H9 (cell line): Measurements from ENCODE around the gene AMDHD2. TPM values are rescaled to one million over a fixed set of nuclear protein-coding genes. Genes with fewer than 3 reads are reported as not detected.
"Not testable (repeated sequence)": the region's sequence is repeated elsewhere in the genome, so short reads cannot be mapped to it uniquely, and the experiment has no call there.

Experiments
- DNase-seq: peaks from one replicate; pipeline ENCODE4 v3.0.0-alpha.2; 2017
- H2AFZ ChIP-seq: one replicate; pipeline ENCODE4 v1.6.1; 2013; ENCODE audit warnings: mild to moderate bottlenecking, low read length, control low read depth, moderate library complexity
- H2AK5ac ChIP-seq: 2 replicates; pipeline ENCODE4 v1.6.1; 2013; ENCODE audit warnings: low read length, control low read depth, mixed read lengths; ENCODE audit not compliant: insufficient read length
- H2BK120ac ChIP-seq: one replicate; pipeline ENCODE4 v1.6.1; 2013; ENCODE audit warnings: low read depth, mild to moderate bottlenecking, low read length, control low read depth, inconsistent platforms; ENCODE audit not compliant: poor library complexity, severe bottlenecking
- H2BK12ac ChIP-seq: 2 replicates; pipeline ENCODE4 v1.6.1; 2013; ENCODE audit warnings: low read length, control low read depth, mixed read lengths, low read depth; ENCODE audit not compliant: insufficient read length
- H2BK15ac ChIP-seq: 2 replicates; pipeline ENCODE4 v1.6.1; 2013; ENCODE audit warnings: low read depth, low read length, control low read depth
- H2BK20ac ChIP-seq: one replicate; pipeline ENCODE4 v1.6.1; 2013; ENCODE audit warnings: low read depth, mild to moderate bottlenecking, low read length, control low read depth, inconsistent platforms; ENCODE audit not compliant: poor library complexity, severe bottlenecking
- H2BK5ac ChIP-seq: 2 replicates; pipeline ENCODE4 v1.6.1; 2013; ENCODE audit warnings: low read length, control low read depth, mixed read lengths; ENCODE audit not compliant: insufficient read length
- H3K14ac ChIP-seq: 2 replicates; pipeline ENCODE4 v1.6.1; 2013; ENCODE audit warnings: low read length, control low read depth; ENCODE audit not compliant: insufficient read depth
- H3K18ac ChIP-seq: 2 replicates; pipeline ENCODE4 v1.6.1; 2013; ENCODE audit warnings: low read depth, mild to moderate bottlenecking, mixed read lengths, low read length, control low read depth; ENCODE audit not compliant: insufficient read length
- H3K23ac ChIP-seq: 2 replicates; pipeline ENCODE4 v1.6.1; 2013; ENCODE audit warnings: low read length, control low read depth, mixed read lengths, low read depth; ENCODE audit not compliant: insufficient read length
- H3K23me2 ChIP-seq: 2 replicates; pipeline ENCODE4 v1.6.1; 2013; ENCODE audit warnings: low read depth, mild to moderate bottlenecking, mixed read lengths, low read length, control low read depth; ENCODE audit not compliant: insufficient read length, poor library complexity, severe bottlenecking
- H3K27ac ChIP-seq: 2 replicates; pipeline ENCODE4 v1.5.1; 2013; ENCODE audit warnings: low read length, control low read depth, mixed read lengths, low read depth; ENCODE audit not compliant: insufficient read length
- H3K27me3 ChIP-seq: 2 replicates; pipeline ENCODE4 v1.6.1; 2013; ENCODE audit warnings: low read length, control low read depth, inconsistent platforms; ENCODE audit not compliant: insufficient read depth
- H3K4ac ChIP-seq: 2 replicates; pipeline ENCODE4 v1.6.1; 2013; ENCODE audit warnings: low read depth, mild to moderate bottlenecking, control low read depth, inconsistent platforms, low read length, moderate library complexity
- H3K4me1 ChIP-seq: 2 replicates; pipeline ENCODE4 v1.6.1; 2013; ENCODE audit warnings: low read length, control low read depth, inconsistent platforms; ENCODE audit not compliant: insufficient read depth
- H3K4me2 ChIP-seq: 2 replicates; pipeline ENCODE4 v1.6.1; 2013; ENCODE audit warnings: low read length, control low read depth, mixed read lengths; ENCODE audit not compliant: insufficient read length, insufficient read depth
- H3K56ac ChIP-seq: 2 replicates; pipeline ENCODE4 v1.6.1; 2013; ENCODE audit warnings: low read depth, mild to moderate bottlenecking, mixed read lengths, low read length, control low read depth; ENCODE audit not compliant: insufficient read length
- H3K79me1 ChIP-seq: 2 replicates; pipeline ENCODE4 v1.6.1; 2013; ENCODE audit warnings: low read depth, mild to moderate bottlenecking, moderate library complexity, low read length, control low read depth, inconsistent platforms; ENCODE audit not compliant: insufficient read depth, poor library complexity, severe bottlenecking
- H3K79me2 ChIP-seq: 2 replicates; pipeline ENCODE4 v1.6.1; 2013; ENCODE audit warnings: low read length, control low read depth, inconsistent platforms; ENCODE audit not compliant: insufficient read depth
- H3K9ac ChIP-seq: 2 replicates; pipeline ENCODE4 v1.6.1; 2013; ENCODE audit warnings: low read length, control low read depth, mixed read lengths; ENCODE audit not compliant: insufficient read length; ENCODE audit errors: extremely low read depth
- H3K9me3 ChIP-seq: one replicate; pipeline ENCODE4 v1.6.1; 2013; ENCODE audit warnings: low read depth, low read length, inconsistent platforms; ENCODE audit not compliant: control insufficient read depth
- H3T11ph ChIP-seq: one replicate; pipeline ENCODE4 v1.6.1; 2013; ENCODE audit warnings: mild to moderate bottlenecking, low read length, control low read depth, inconsistent platforms
- H4K20me1 ChIP-seq: one replicate; pipeline ENCODE4 v1.6.1; 2013; ENCODE audit not compliant: control insufficient read depth, insufficient read length, insufficient read depth
- H4K5ac ChIP-seq: 2 replicates; pipeline ENCODE4 v1.6.1; 2013; ENCODE audit warnings: low read depth, mild to moderate bottlenecking, mixed read lengths, low read length, control low read depth; ENCODE audit not compliant: insufficient read length
- H4K8ac ChIP-seq: replicated peaks from 2 replicates; pipeline ENCODE4 v1.6.1; 2013; ENCODE audit warnings: low read length, control low read depth, mixed read lengths, low read depth; ENCODE audit not compliant: insufficient read length
- H4K91ac ChIP-seq: 2 replicates; pipeline ENCODE4 v1.6.1; 2013; ENCODE audit warnings: low read depth, mild to moderate bottlenecking, moderate library complexity, mixed read lengths, low read length, control low read depth; ENCODE audit not compliant: insufficient read length
- H3K27ac Mint-ChIP-seq, 3 experiments: 2 replicates in 2 of 3; 3 replicates in 1 of 3; pipeline ENCODE4 v1.8.0; 2020 to 2021; ENCODE audit warnings: mixed read lengths in 3 of 3, mild to moderate bottlenecking in 1 of 3, moderate library complexity in 1 of 3
- H3K27me3 Mint-ChIP-seq: 2 replicates; pipeline ENCODE4 v1.8.0; 2021; ENCODE audit warnings: low read depth, mild to moderate bottlenecking, moderate library complexity, mixed read lengths
- H3K36me3 Mint-ChIP-seq, 3 experiments: 2 replicates in 2 of 3; 3 replicates in 1 of 3; pipeline ENCODE4 v1.8.0; 2020 to 2021; ENCODE audit warnings: low read depth in 3 of 3, mixed read lengths in 3 of 3; ENCODE audit not compliant: insufficient read depth in 1 of 3
- H3K4me1 Mint-ChIP-seq, 2 experiments: 2 replicates each; pipeline ENCODE4 v1.8.0; 2020; ENCODE audit warnings: mixed read lengths in 2 of 2
- H3K4me3 Mint-ChIP-seq, 2 experiments: 2 replicates in 1 of 2; 3 replicates in 1 of 2; pipeline ENCODE4 v1.8.0; 2020 to 2021; ENCODE audit warnings: mild to moderate bottlenecking in 2 of 2, mixed read lengths in 2 of 2, moderate library complexity in 1 of 2
- H3K9me3 Mint-ChIP-seq, 2 experiments: 2 replicates in 1 of 2; 3 replicates in 1 of 2; pipeline ENCODE4 v1.8.0; 2020; ENCODE audit warnings: mild to moderate bottlenecking in 2 of 2, mixed read lengths in 2 of 2, moderate library complexity in 1 of 2
- WGBS: extraction: QIAGEN DNeasy Blood & Tissue Kit; methylation state at CpG from one replicate; pipeline ENCODE4 v1.1.7; 2013; ENCODE audit warnings: missing lambda C conversion rate, low lambda C conversion rate, mixed read lengths; ENCODE audit not compliant: insufficient read length; ENCODE audit errors: extremely low coverage; 5-methylcytosine and 5-hydroxymethylcytosine counted together
- total RNA-seq: library from RNA; stranded (reverse); gene quantifications from 2 replicates; pipeline ENCODE4 v1.2.1, GENCODE V29; 2021

AMDHD2 gene
- total RNA-seq, 1 experiment from 2014 or later: 61.5 TPM

DNA sequence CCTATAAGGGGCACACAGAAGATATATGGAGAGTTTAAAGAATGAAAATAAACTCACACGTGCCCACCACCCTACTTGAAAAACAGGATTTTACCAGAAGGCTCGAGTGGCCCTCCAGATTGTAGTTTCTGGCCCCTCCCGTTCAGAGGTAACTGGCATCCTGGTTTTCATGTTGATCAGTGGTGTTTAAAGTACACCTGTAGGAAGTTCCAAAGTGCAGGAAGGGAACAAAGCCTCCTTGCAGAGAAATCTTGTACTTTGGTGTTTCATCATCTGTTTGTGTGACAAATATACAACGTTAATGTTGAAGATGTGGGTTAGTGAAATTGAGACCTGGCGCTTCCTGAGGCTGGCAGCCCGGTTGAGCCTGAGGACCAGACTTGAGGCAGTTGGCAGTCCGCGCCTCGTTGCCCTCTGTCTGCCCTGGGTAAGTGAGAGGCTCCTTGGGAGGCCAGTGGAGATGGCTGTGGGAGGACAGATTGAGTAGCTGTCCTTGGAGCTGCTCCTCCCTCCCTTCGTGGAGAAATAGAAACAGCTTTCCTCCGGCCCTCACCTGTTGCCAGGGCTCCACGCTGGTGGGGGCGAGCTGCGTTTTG is 30.2 kb downstream of the AMDHD2 start:
- not testable (repeated sequence) for H3K9ac ChIP-seq, H2BK120ac ChIP-seq, DNase-seq, H2AFZ ChIP-seq, H3K4ac ChIP-seq, H3K27me3 Mint-ChIP-seq, H2BK12ac ChIP-seq, H3K18ac ChIP-seq, H3K27ac Mint-ChIP-seq, H3K79me2 ChIP-seq, H3K4me1 ChIP-seq, H3K56ac ChIP-seq, H3K27me3 ChIP-seq, H3K4me1 Mint-ChIP-seq, H3K23ac ChIP-seq, H4K5ac ChIP-seq, H3T11ph ChIP-seq, H3K36me3 Mint-ChIP-seq, H2BK15ac ChIP-seq, H3K79me1 ChIP-seq, H4K20me1 ChIP-seq, H2AK5ac ChIP-seq, H2BK5ac ChIP-seq, H4K91ac ChIP-seq, H3K9me3 Mint-ChIP-seq, H3K27ac ChIP-seq, H4K8ac ChIP-seq, H3K14ac ChIP-seq, H3K4me3 Mint-ChIP-seq, H3K4me2 ChIP-seq, H3K23me2 ChIP-seq, H2BK20ac ChIP-seq, H3K9me3 ChIP-seq
- no CpG with 5 or more reads among the region's 14 CpGs for WGBS
